Stimulated activated CD4-positive, alpha-beta T cell treated with anti-CD3 and anti-CD28 coated beads, Interleukin-2, amount 100 ng/mL, for 24 hours (primary cell): ENCODE measurements around the gene BAIAP2L2.
"Not testable (repeated sequence)": the region's sequence is repeated elsewhere in the genome, so short reads cannot be mapped to it uniquely, and the experiment has no call there.

Source experiments
- DNase-seq, 2 donors: peaks; one replicate each; pipeline ENCODE4 v3.0.0-alpha.2; 2020

BAIAP2L2 gene

GRCh38 chr22:38127869-38128268, 17.4 kb upstream of the BAIAP2L2 start:
- no peak for DNase-seq

GRCh38 chr22:38126928-38127668, 16.6 kb upstream of the BAIAP2L2 start:
- no peak for DNase-seq

- no peak for DNase-seq
Measured at GRCh38 chr22:38125751-38126201, 15.3 kb upstream of the BAIAP2L2 start.

GRCh38 chr22:38125038-38125610, 14.6 kb upstream of the BAIAP2L2 start:
- no peak for DNase-seq

GRCh38 chr22:38124236-38124974, 13.9 kb upstream of the BAIAP2L2 start:
- no peak for DNase-seq

- DNase-seq = no peak
Measured at GRCh38 chr22:38122616-38123015, 12.1 kb upstream of the BAIAP2L2 start.

- DNase-seq = no peak
Measured at GRCh38 chr22:38120359-38121110, 10.1 kb upstream of the BAIAP2L2 start.

- DNase-seq = not testable (repeated sequence)
Measured at GRCh38 chr22:38118747-38119146, 8.3 kb upstream of the BAIAP2L2 start.

- DNase-seq = no peak
Measured at GRCh38 chr22:38118182-38118581, 7.7 kb upstream of the BAIAP2L2 start.

GRCh38 chr22:38117556-38117955, 7.1 kb upstream of the BAIAP2L2 start:
- not testable (repeated sequence) for DNase-seq

GRCh38 chr22:38115423-38116205, 5.1 kb upstream of the BAIAP2L2 start:
- no peak for DNase-seq

GRCh38 chr22:38114484-38115398, 4.3 kb upstream of the BAIAP2L2 start:
- peak; percentile 85 to 86 for DNase-seq

GRCh38 chr22:38112381-38112780, 1.9 kb upstream of the BAIAP2L2 start:
- DNase-seq = no peak

- DNase-seq = no peak
Measured at GRCh38 chr22:38111925-38112355, 1.5 kb upstream of the BAIAP2L2 start.

- no peak for DNase-seq
Measured at GRCh38 chr22:38110863-38111852, 674 bp upstream of the BAIAP2L2 start.

- DNase-seq = no peak
Measured at GRCh38 chr22:38109371-38110001, 998 bp downstream of the BAIAP2L2 start.

- no peak for DNase-seq
Measured at GRCh38 chr22:38108561-38109319, 1.7 kb downstream of the BAIAP2L2 start.

GRCh38 chr22:38107692-38108515, 2.6 kb downstream of the BAIAP2L2 start:
- no peak for DNase-seq
